IMR-90 (cell line): ENCODE data around the gene ABITRAM. TPM values are rescaled to one million over a fixed set of nuclear protein-coding genes. Genes with fewer than 3 reads are reported as not detected.

Experiments used
- ATAC-seq: fragments of 200-7000 bp; cut with Tn5 transposase; 2 replicates; pipeline ENCODE4 v1.9.1; 2020; ENCODE audit warnings: low read depth, mild to moderate bottlenecking, moderate library complexity
- BruUV-seq: library from RNA; stranded (reverse); fragments of 400-500 nt; replicated peaks from 2 replicates; lab custom pipeline; 2021; lab: Mats Ljungman, UMichigan
- CTCF ChIA-PET: fragments of 300-600 bp; formaldehyde crosslinking; extraction: SDS; loops from one replicate; lab custom pipeline; 2021; ENCODE audit warnings: antibody characterized with exemption; lab: Yijun Ruan, JAX
- POLR2A ChIA-PET: fragments of 300-600 bp; sonication (Branson Sonifier 250); formaldehyde crosslinking; loops from one replicate; lab custom pipeline; 2022; ENCODE audit warnings: antibody characterized with exemption; ENCODE audit not compliant: unreplicated experiment; lab: Charles Lee
- DNase-seq: peaks from one replicate; pipeline ENCODE4 v3.0.0; 2013
- H2AFZ ChIP-seq: replicated peaks from 2 replicates; pipeline ENCODE3; 2013; ENCODE audit warnings: low read length, mild to moderate bottlenecking; ENCODE audit not compliant: poor library complexity
- H2AK5ac ChIP-seq: 2 replicates; pipeline ENCODE4 v1.6.1; 2013; ENCODE audit warnings: low read depth, low read length, inconsistent platforms
- H2AK9ac ChIP-seq: replicated peaks from 2 replicates; pipeline ENCODE3; 2013; ENCODE audit warnings: mild to moderate bottlenecking, low read depth, low read length, moderate library complexity; ENCODE audit not compliant: poor library complexity
- H2BK120ac ChIP-seq: 2 replicates; pipeline ENCODE4 v1.6.1; 2013; ENCODE audit warnings: low read depth, low read length, inconsistent platforms
- H2BK15ac ChIP-seq: 3 replicates; pipeline ENCODE4 v1.6.1; 2013; ENCODE audit warnings: low read depth, low read length, inconsistent platforms
- H2BK20ac ChIP-seq: 2 replicates; pipeline ENCODE4 v1.6.1; 2013; ENCODE audit warnings: low read depth, mild to moderate bottlenecking, inconsistent platforms, low read length, moderate library complexity
- H2BK5ac ChIP-seq: 2 replicates; pipeline ENCODE4 v1.6.1; 2013; ENCODE audit warnings: mild to moderate bottlenecking, low read depth, low read length, inconsistent platforms; ENCODE audit not compliant: poor library complexity, severe bottlenecking
- H3K14ac ChIP-seq: replicated peaks from 2 replicates; pipeline ENCODE4 v1.6.1; 2013; ENCODE audit warnings: low read depth, low read length, inconsistent platforms
- H3K18ac ChIP-seq: 2 replicates; pipeline ENCODE4 v1.6.1; 2013; ENCODE audit warnings: low read depth, low read length, control low read depth
- H3K23ac ChIP-seq: 2 replicates; pipeline ENCODE4 v1.6.1; 2013; ENCODE audit warnings: low read depth, low read length, inconsistent platforms
- H3K27ac ChIP-seq: 2 replicates; pipeline ENCODE4 v1.5.1; 2013; ENCODE audit warnings: mild to moderate bottlenecking, control low read depth, low read length; ENCODE audit not compliant: insufficient read depth
- H3K27me3 ChIP-seq: 2 replicates; pipeline ENCODE4 v1.6.1; 2013; ENCODE audit warnings: low read length; ENCODE audit not compliant: control insufficient read depth, insufficient read depth
- H3K36me3 ChIP-seq: 2 replicates; pipeline ENCODE4 v1.6.1; 2013; ENCODE audit warnings: low read length, mixed read lengths; ENCODE audit not compliant: control insufficient read depth, insufficient read depth
- H3K4ac ChIP-seq: 2 replicates; pipeline ENCODE4 v1.6.1; 2013; ENCODE audit warnings: low read depth, low read length, inconsistent platforms
- H3K4me1 ChIP-seq: 2 replicates; pipeline ENCODE4 v1.6.1; 2013; ENCODE audit warnings: low read length, mixed read lengths; ENCODE audit not compliant: control insufficient read depth, insufficient read depth
- H3K4me2 ChIP-seq: 2 replicates; pipeline ENCODE4 v1.6.1; 2013; ENCODE audit warnings: low read depth, mild to moderate bottlenecking, control low read depth, low read length, moderate library complexity
- H3K4me3 ChIP-seq: 2 replicates; pipeline ENCODE4 v1.5.1; 2013; ENCODE audit warnings: low read depth, mild to moderate bottlenecking, control low read depth, low read length, moderate library complexity; ENCODE audit not compliant: insufficient read depth
- H3K56ac ChIP-seq: 2 replicates; pipeline ENCODE4 v1.6.1; 2013; ENCODE audit warnings: low read length, inconsistent platforms; ENCODE audit not compliant: insufficient read depth; ENCODE audit errors: extremely low read depth
- H3K79me1 ChIP-seq, 2 experiments: 2 replicates each; pipeline ENCODE4 v1.6.1; 2013; ENCODE audit warnings: low read length in 2 of 2, inconsistent platforms in 1 of 2, low read depth in 1 of 2
- H3K9ac ChIP-seq: 2 replicates; pipeline ENCODE4 v1.6.1; 2013; ENCODE audit warnings: low read depth, low read length, control low read depth
- H3K9me1 ChIP-seq: 2 replicates; pipeline ENCODE4 v1.6.1; 2013; ENCODE audit warnings: low read length, inconsistent platforms; ENCODE audit not compliant: insufficient read depth
- H3K9me3 ChIP-seq: 2 replicates; pipeline ENCODE4 v1.6.1; 2013; ENCODE audit warnings: low read length; ENCODE audit not compliant: control insufficient read depth, insufficient read depth
- H4K20me1 ChIP-seq: 2 replicates; pipeline ENCODE4 v1.6.1; 2013; ENCODE audit warnings: low read length, inconsistent platforms; ENCODE audit not compliant: insufficient read depth
- H4K5ac ChIP-seq: 2 replicates; pipeline ENCODE4 v1.6.1; 2013; ENCODE audit warnings: mild to moderate bottlenecking, low read depth, low read length, control low read depth
- H4K8ac ChIP-seq, 2 experiments: 2 replicates each; pipeline ENCODE4 v1.6.1; 2013; ENCODE audit warnings: low read depth in 2 of 2, low read length in 2 of 2, control low read depth in 1 of 2, inconsistent platforms in 1 of 2
- H4K91ac ChIP-seq: 2 replicates; pipeline ENCODE4 v1.6.1; 2013; ENCODE audit warnings: low read depth, low read length, inconsistent platforms; ENCODE audit not compliant: insufficient read depth
- BHLHE40 ChIP-seq: fragments of 150-350 bp; IDR thresholded peaks from 2 replicates; pipeline ENCODE4 v1.6.1; 2016; ENCODE audit warnings: mild to moderate bottlenecking, low read depth, low read length
- CEBPB ChIP-seq: IDR thresholded peaks from 2 replicates; pipeline ENCODE4 v1.6.1; 2012; ENCODE audit warnings: low read depth, low read length, improper control_type of control experiment
- CHD1 ChIP-seq: IDR thresholded peaks from 2 replicates; pipeline ENCODE4 v1.6.1; 2012; ENCODE audit warnings: low read depth, low read length, improper control_type of control experiment
- FOS ChIP-seq: fragments of 150-350 bp; IDR thresholded peaks from 2 replicates; pipeline ENCODE4 v1.6.1; 2016; ENCODE audit warnings: low read depth, low read length
- MAFK ChIP-seq: IDR thresholded peaks from 2 replicates; pipeline ENCODE4 v1.6.1; 2012; ENCODE audit warnings: low read depth, low read length, improper control_type of control experiment
- MAZ ChIP-seq: IDR thresholded peaks from 2 replicates; pipeline ENCODE4 v1.6.1; 2012; ENCODE audit warnings: low read depth, mild to moderate bottlenecking, low read length, improper control_type of control experiment, moderate library complexity, borderline replicate concordance
- MXI1 ChIP-seq: IDR thresholded peaks from 2 replicates; pipeline ENCODE4 v1.6.1; 2012; ENCODE audit warnings: low read depth, mild to moderate bottlenecking, low read length, moderate library complexity, borderline replicate concordance
- NFE2L2 ChIP-seq: fragments of 150-350 bp; IDR thresholded peaks from 2 replicates; pipeline ENCODE4 v1.6.1; 2016; ENCODE audit warnings: low read depth, mild to moderate bottlenecking, low read length
- POLR2A ChIP-seq: IDR thresholded peaks from 2 replicates; pipeline ENCODE4 v1.6.1; 2012; ENCODE audit warnings: mild to moderate bottlenecking, low read depth, low read length
- RAD21 ChIP-seq: IDR thresholded peaks from 2 replicates; pipeline ENCODE4 v1.6.1; 2012; ENCODE audit warnings: low read length, improper control_type of control experiment
- RCOR1 ChIP-seq: IDR thresholded peaks from 2 replicates; pipeline ENCODE4 v1.6.1; 2012; ENCODE audit warnings: mild to moderate bottlenecking, low read length, improper control_type of control experiment; ENCODE audit not compliant: insufficient replicate concordance
- RFX5 ChIP-seq: IDR thresholded peaks from 2 replicates; pipeline ENCODE4 v1.8.0; 2012; ENCODE audit warnings: low read depth, mild to moderate bottlenecking, low read length, moderate library complexity
- SMC3 ChIP-seq: fragments of 150-350 bp; IDR thresholded peaks from 2 replicates; pipeline ENCODE4 v1.6.1; 2016; ENCODE audit warnings: low read depth, mild to moderate bottlenecking, antibody characterized with exemption, low read length, moderate library complexity
- WGBS, 2 experiments: methylation state at CpG; one replicate each; pipeline versions ENCODE4 v1.1.5 to v1.1.7; 2013; ENCODE audit warnings: missing lambda C conversion rate in 2 of 2; ENCODE audit not compliant: insufficient read length in 1 of 2; ENCODE audit errors: extremely low coverage in 2 of 2; 5-methylcytosine and 5-hydroxymethylcytosine counted together
- dilution Hi-C: fragments of 300-500 bp; cut with HindIII; formaldehyde crosslinking; loops from one replicate; pipeline ENCODE4 v1.14.3; 2018; ENCODE audit warnings: low sequenced_read_pairs; ENCODE audit not compliant: unreplicated experiment
- in situ Hi-C: fragments of 300-500 bp; cut with MboI; formaldehyde crosslinking; loops from 3 replicates; pipeline ENCODE4 v1.14.3; 2019; ENCODE audit warnings: low sequenced_read_pairs, inconsistent platforms, mixed read lengths
- intact Hi-C: fragments of 100-400 bp; cut with micrococcal nuclease; formaldehyde crosslinking; loops from 2 replicates; pipeline ENCODE4 v1.10.0; 2022
- polyA plus RNA-seq, 3 experiments: library from polyadenylated mRNA; depleted of rRNA; stranded (reverse); fragments of >200 nt; gene quantifications; 2 replicates each; pipeline ENCODE4 v1.2.3, GENCODE V29; 2012; ENCODE audit warnings: low replicate concordance in 1 of 3
- total RNA-seq: library from RNA; depleted of rRNA; stranded (reverse); fragments of >200 nt; gene quantifications from 2 replicates; pipeline ENCODE4 v1.2.3, GENCODE V29; 2012
- TF ChIP-seq, protein P1 (sequence below): fragments of 150-350 bp; IDR thresholded peaks from 2 replicates; pipeline ENCODE4 v1.6.1; 2017; ENCODE audit warnings: mild to moderate bottlenecking, antibody characterized with exemption, low read length, low read depth
- TF ChIP-seq, protein P2 (sequence below): fragments of 150-350 bp; IDR thresholded peaks from 2 replicates; pipeline ENCODE4 v1.6.1; 2016; ENCODE audit warnings: low read depth, mild to moderate bottlenecking, low read length, moderate library complexity, borderline replicate concordance
- TF ChIP-seq, protein P3 (sequence below): conservative IDR thresholded peaks from 2 replicates; pipeline ENCODE4 v1.5.1; 2012; ENCODE audit warnings: mild to moderate bottlenecking, low read depth, low read length, improper control_type of control experiment

ABITRAM gene
- total and polyA plus RNA-seq, 2 of the 4 experiments (the other 2 are of a cell fraction): 8.6 to 10.3 TPM

GRCh38 chr9:108913391-108913790 lies 20.8 kb upstream of the ABITRAM start:
- CTCF ChIA-PET: no interaction called here
- no peak for ATAC-seq

More at GRCh38 chr9:108913391-108913790, 20.8 kb upstream of the ABITRAM start:
- no peak overlapping the region for H2BK120ac ChIP-seq
- H4K91ac ChIP-seq: no peak overlapping the region
- H2AK5ac ChIP-seq: no peak overlapping the region
- POLR2A ChIA-PET: no interaction called here
- in situ Hi-C loops (no loop called here), dilution Hi-C loops (no loop called here), intact Hi-C loops (no loop called here)
- 95% methylated on average over 3 of the region's 5 CpGs; no CpG with 5 or more reads in 1 of the 2 experiments for WGBS, 2 experiments
- BruUV-seq: no TSS peak
- H3K4me1 ChIP-seq: no peaks in the 10 kb centered on the region
- no peaks in the 10 kb centered on the region for H4K20me1 ChIP-seq
- TF ChIP-seq FOS (no peak), BHLHE40 (no peak), RCOR1 (no peak), CHD1 (no peak), MAFK (no peak), POLR2A (no peak), MAZ (no peak), RFX5 (no peak), RAD21 (no peak), MXI1 (no peak), NFE2L2 (no peak), SMC3 (no peak), CEBPB (no peak)
- TF ChIP-seq, protein P1, sequence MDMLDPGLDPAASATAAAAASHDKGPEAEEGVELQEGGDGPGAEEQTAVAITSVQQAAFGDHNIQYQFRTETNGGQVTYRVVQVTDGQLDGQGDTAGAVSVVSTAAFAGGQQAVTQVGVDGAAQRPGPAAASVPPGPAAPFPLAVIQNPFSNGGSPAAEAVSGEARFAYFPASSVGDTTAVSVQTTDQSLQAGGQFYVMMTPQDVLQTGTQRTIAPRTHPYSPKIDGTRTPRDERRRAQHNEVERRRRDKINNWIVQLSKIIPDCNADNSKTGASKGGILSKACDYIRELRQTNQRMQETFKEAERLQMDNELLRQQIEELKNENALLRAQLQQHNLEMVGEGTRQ: no peak
- TF ChIP-seq, protein P2, sequence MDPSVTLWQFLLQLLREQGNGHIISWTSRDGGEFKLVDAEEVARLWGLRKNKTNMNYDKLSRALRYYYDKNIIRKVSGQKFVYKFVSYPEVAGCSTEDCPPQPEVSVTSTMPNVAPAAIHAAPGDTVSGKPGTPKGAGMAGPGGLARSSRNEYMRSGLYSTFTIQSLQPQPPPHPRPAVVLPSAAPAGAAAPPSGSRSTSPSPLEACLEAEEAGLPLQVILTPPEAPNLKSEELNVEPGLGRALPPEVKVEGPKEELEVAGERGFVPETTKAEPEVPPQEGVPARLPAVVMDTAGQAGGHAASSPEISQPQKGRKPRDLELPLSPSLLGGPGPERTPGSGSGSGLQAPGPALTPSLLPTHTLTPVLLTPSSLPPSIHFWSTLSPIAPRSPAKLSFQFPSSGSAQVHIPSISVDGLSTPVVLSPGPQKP: no peak
- TF ChIP-seq, protein P3, sequence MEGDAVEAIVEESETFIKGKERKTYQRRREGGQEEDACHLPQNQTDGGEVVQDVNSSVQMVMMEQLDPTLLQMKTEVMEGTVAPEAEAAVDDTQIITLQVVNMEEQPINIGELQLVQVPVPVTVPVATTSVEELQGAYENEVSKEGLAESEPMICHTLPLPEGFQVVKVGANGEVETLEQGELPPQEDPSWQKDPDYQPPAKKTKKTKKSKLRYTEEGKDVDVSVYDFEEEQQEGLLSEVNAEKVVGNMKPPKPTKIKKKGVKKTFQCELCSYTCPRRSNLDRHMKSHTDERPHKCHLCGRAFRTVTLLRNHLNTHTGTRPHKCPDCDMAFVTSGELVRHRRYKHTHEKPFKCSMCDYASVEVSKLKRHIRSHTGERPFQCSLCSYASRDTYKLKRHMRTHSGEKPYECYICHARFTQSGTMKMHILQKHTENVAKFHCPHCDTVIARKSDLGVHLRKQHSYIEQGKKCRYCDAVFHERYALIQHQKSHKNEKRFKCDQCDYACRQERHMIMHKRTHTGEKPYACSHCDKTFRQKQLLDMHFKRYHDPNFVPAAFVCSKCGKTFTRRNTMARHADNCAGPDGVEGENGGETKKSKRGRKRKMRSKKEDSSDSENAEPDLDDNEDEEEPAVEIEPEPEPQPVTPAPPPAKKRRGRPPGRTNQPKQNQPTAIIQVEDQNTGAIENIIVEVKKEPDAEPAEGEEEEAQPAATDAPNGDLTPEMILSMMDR: no peak
- H4K8ac ChIP-seq: no peak overlapping the region
- H3K36me3 ChIP-seq: peaks cover 26% of the 10 kb centered on the region
- H3K18ac ChIP-seq: no peak overlapping the region
- no peaks in the 10 kb centered on the region for H3K27me3 ChIP-seq
- H3K79me1 ChIP-seq: no peaks in the 10 kb centered on the region
- H4K5ac ChIP-seq: no peak overlapping the region
- H3K4me2 ChIP-seq: no peak overlapping the region
- no peak overlapping the region for H3K27ac ChIP-seq
- no peak overlapping the region for H3K9ac ChIP-seq
- no peak overlapping the region for H2BK20ac ChIP-seq
- H3K56ac ChIP-seq: no peak overlapping the region
- no peaks in the 10 kb centered on the region for H3K9me3 ChIP-seq
- H3K23ac ChIP-seq: no peak overlapping the region
- no peak overlapping the region for H3K4me3 ChIP-seq
- H2BK15ac ChIP-seq: no peak overlapping the region
- no peak overlapping the region for H2AK9ac ChIP-seq
- H3K4ac ChIP-seq: no peak overlapping the region
- H3K14ac ChIP-seq: no peak overlapping the region
- H2AFZ ChIP-seq: no peak overlapping the region
- DNase-seq: no peak
- H3K9me1 ChIP-seq: no peaks in the 10 kb centered on the region
- no peak overlapping the region for H2BK5ac ChIP-seq
